H9 (cell line): ENCODE results near the gene MED23. TPM values are rescaled to one million over a fixed set of nuclear protein-coding genes. Genes with fewer than 3 reads are reported as not detected.

ENCODE experiments used
- DNase-seq: peaks from one replicate; pipeline ENCODE4 v3.0.0-alpha.2; 2017
- H2AFZ ChIP-seq: one replicate; pipeline ENCODE4 v1.6.1; 2013; ENCODE audit warnings: mild to moderate bottlenecking, low read length, control low read depth, moderate library complexity
- H2AK5ac ChIP-seq: 2 replicates; pipeline ENCODE4 v1.6.1; 2013; ENCODE audit warnings: low read length, control low read depth, mixed read lengths; ENCODE audit not compliant: insufficient read length
- H2BK120ac ChIP-seq: one replicate; pipeline ENCODE4 v1.6.1; 2013; ENCODE audit warnings: low read depth, mild to moderate bottlenecking, low read length, control low read depth, inconsistent platforms; ENCODE audit not compliant: poor library complexity, severe bottlenecking
- H2BK12ac ChIP-seq: 2 replicates; pipeline ENCODE4 v1.6.1; 2013; ENCODE audit warnings: low read length, control low read depth, mixed read lengths, low read depth; ENCODE audit not compliant: insufficient read length
- H2BK15ac ChIP-seq: 2 replicates; pipeline ENCODE4 v1.6.1; 2013; ENCODE audit warnings: low read depth, low read length, control low read depth
- H2BK20ac ChIP-seq: one replicate; pipeline ENCODE4 v1.6.1; 2013; ENCODE audit warnings: low read depth, mild to moderate bottlenecking, low read length, control low read depth, inconsistent platforms; ENCODE audit not compliant: poor library complexity, severe bottlenecking
- H2BK5ac ChIP-seq: 2 replicates; pipeline ENCODE4 v1.6.1; 2013; ENCODE audit warnings: low read length, control low read depth, mixed read lengths; ENCODE audit not compliant: insufficient read length
- H3K14ac ChIP-seq: 2 replicates; pipeline ENCODE4 v1.6.1; 2013; ENCODE audit warnings: low read length, control low read depth; ENCODE audit not compliant: insufficient read depth
- H3K18ac ChIP-seq: 2 replicates; pipeline ENCODE4 v1.6.1; 2013; ENCODE audit warnings: low read depth, mild to moderate bottlenecking, mixed read lengths, low read length, control low read depth; ENCODE audit not compliant: insufficient read length
- H3K23ac ChIP-seq: 2 replicates; pipeline ENCODE4 v1.6.1; 2013; ENCODE audit warnings: low read length, control low read depth, mixed read lengths, low read depth; ENCODE audit not compliant: insufficient read length
- H3K23me2 ChIP-seq: 2 replicates; pipeline ENCODE4 v1.6.1; 2013; ENCODE audit warnings: low read depth, mild to moderate bottlenecking, mixed read lengths, low read length, control low read depth; ENCODE audit not compliant: insufficient read length, poor library complexity, severe bottlenecking
- H3K27ac ChIP-seq: 2 replicates; pipeline ENCODE4 v1.5.1; 2013; ENCODE audit warnings: low read length, control low read depth, mixed read lengths, low read depth; ENCODE audit not compliant: insufficient read length
- H3K27me3 ChIP-seq: 2 replicates; pipeline ENCODE4 v1.6.1; 2013; ENCODE audit warnings: low read length, control low read depth, inconsistent platforms; ENCODE audit not compliant: insufficient read depth
- H3K4ac ChIP-seq: 2 replicates; pipeline ENCODE4 v1.6.1; 2013; ENCODE audit warnings: low read depth, mild to moderate bottlenecking, control low read depth, inconsistent platforms, low read length, moderate library complexity
- H3K4me1 ChIP-seq: 2 replicates; pipeline ENCODE4 v1.6.1; 2013; ENCODE audit warnings: low read length, control low read depth, inconsistent platforms; ENCODE audit not compliant: insufficient read depth
- H3K4me2 ChIP-seq: 2 replicates; pipeline ENCODE4 v1.6.1; 2013; ENCODE audit warnings: low read length, control low read depth, mixed read lengths; ENCODE audit not compliant: insufficient read length, insufficient read depth
- H3K56ac ChIP-seq: 2 replicates; pipeline ENCODE4 v1.6.1; 2013; ENCODE audit warnings: low read depth, mild to moderate bottlenecking, mixed read lengths, low read length, control low read depth; ENCODE audit not compliant: insufficient read length
- H3K79me1 ChIP-seq: 2 replicates; pipeline ENCODE4 v1.6.1; 2013; ENCODE audit warnings: low read depth, mild to moderate bottlenecking, moderate library complexity, low read length, control low read depth, inconsistent platforms; ENCODE audit not compliant: insufficient read depth, poor library complexity, severe bottlenecking
- H3K79me2 ChIP-seq: 2 replicates; pipeline ENCODE4 v1.6.1; 2013; ENCODE audit warnings: low read length, control low read depth, inconsistent platforms; ENCODE audit not compliant: insufficient read depth
- H3K9ac ChIP-seq: 2 replicates; pipeline ENCODE4 v1.6.1; 2013; ENCODE audit warnings: low read length, control low read depth, mixed read lengths; ENCODE audit not compliant: insufficient read length; ENCODE audit errors: extremely low read depth
- H3K9me3 ChIP-seq: one replicate; pipeline ENCODE4 v1.6.1; 2013; ENCODE audit warnings: low read depth, low read length, inconsistent platforms; ENCODE audit not compliant: control insufficient read depth
- H3T11ph ChIP-seq: one replicate; pipeline ENCODE4 v1.6.1; 2013; ENCODE audit warnings: mild to moderate bottlenecking, low read length, control low read depth, inconsistent platforms
- H4K20me1 ChIP-seq: one replicate; pipeline ENCODE4 v1.6.1; 2013; ENCODE audit not compliant: control insufficient read depth, insufficient read length, insufficient read depth
- H4K5ac ChIP-seq: 2 replicates; pipeline ENCODE4 v1.6.1; 2013; ENCODE audit warnings: low read depth, mild to moderate bottlenecking, mixed read lengths, low read length, control low read depth; ENCODE audit not compliant: insufficient read length
- H4K8ac ChIP-seq: replicated peaks from 2 replicates; pipeline ENCODE4 v1.6.1; 2013; ENCODE audit warnings: low read length, control low read depth, mixed read lengths, low read depth; ENCODE audit not compliant: insufficient read length
- H4K91ac ChIP-seq: 2 replicates; pipeline ENCODE4 v1.6.1; 2013; ENCODE audit warnings: low read depth, mild to moderate bottlenecking, moderate library complexity, mixed read lengths, low read length, control low read depth; ENCODE audit not compliant: insufficient read length
- H3K27ac Mint-ChIP-seq, 3 experiments: 2 replicates in 2 of 3; 3 replicates in 1 of 3; pipeline ENCODE4 v1.8.0; 2020 to 2021; ENCODE audit warnings: mixed read lengths in 3 of 3, mild to moderate bottlenecking in 1 of 3, moderate library complexity in 1 of 3
- H3K27me3 Mint-ChIP-seq: 2 replicates; pipeline ENCODE4 v1.8.0; 2021; ENCODE audit warnings: low read depth, mild to moderate bottlenecking, moderate library complexity, mixed read lengths
- H3K36me3 Mint-ChIP-seq, 3 experiments: 2 replicates in 2 of 3; 3 replicates in 1 of 3; pipeline ENCODE4 v1.8.0; 2020 to 2021; ENCODE audit warnings: low read depth in 3 of 3, mixed read lengths in 3 of 3; ENCODE audit not compliant: insufficient read depth in 1 of 3
- H3K4me1 Mint-ChIP-seq, 2 experiments: 2 replicates each; pipeline ENCODE4 v1.8.0; 2020; ENCODE audit warnings: mixed read lengths in 2 of 2
- H3K4me3 Mint-ChIP-seq, 2 experiments: 2 replicates in 1 of 2; 3 replicates in 1 of 2; pipeline ENCODE4 v1.8.0; 2020 to 2021; ENCODE audit warnings: mild to moderate bottlenecking in 2 of 2, mixed read lengths in 2 of 2, moderate library complexity in 1 of 2
- H3K9me3 Mint-ChIP-seq, 2 experiments: 2 replicates in 1 of 2; 3 replicates in 1 of 2; pipeline ENCODE4 v1.8.0; 2020; ENCODE audit warnings: mild to moderate bottlenecking in 2 of 2, mixed read lengths in 2 of 2, moderate library complexity in 1 of 2
- WGBS: extraction: QIAGEN DNeasy Blood & Tissue Kit; methylation state at CpG from one replicate; pipeline ENCODE4 v1.1.7; 2013; ENCODE audit warnings: missing lambda C conversion rate, low lambda C conversion rate, mixed read lengths; ENCODE audit not compliant: insufficient read length; ENCODE audit errors: extremely low coverage; 5-methylcytosine and 5-hydroxymethylcytosine counted together
- total RNA-seq: library from RNA; stranded (reverse); gene quantifications from 2 replicates; pipeline ENCODE4 v1.2.1, GENCODE V29; 2021
- TF ChIP-seq, protein P1 (sequence below): fragments of 200-600 bp; sonication (generic); conservative IDR thresholded peaks from 3 replicates; pipeline ENCODE4 v1.8.0; 2021; ENCODE audit warnings: antibody characterized with exemption, mild to moderate bottlenecking

Gene MED23
- total RNA-seq, 1 experiment from 2014 or later = 16.2 TPM

DNA sequence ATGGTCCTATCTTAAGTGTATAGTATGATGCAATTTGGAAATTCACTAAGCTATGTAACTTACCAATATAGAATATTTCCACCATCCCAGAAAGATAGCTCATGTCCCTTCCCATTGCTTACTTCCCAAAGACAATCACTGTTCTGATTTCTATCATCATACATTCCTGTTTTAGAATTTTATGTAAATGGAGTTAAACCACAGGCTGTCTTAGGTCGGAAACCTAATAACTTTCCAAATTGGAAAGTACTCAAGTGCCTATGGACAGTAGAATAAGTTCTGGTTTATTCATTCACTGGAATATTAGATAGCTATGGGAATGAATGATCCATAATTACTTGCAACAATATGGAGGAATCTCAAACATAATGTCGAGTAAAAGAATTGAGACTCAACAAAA, 29.2 kb upstream of the MED23 start:
- no peaks in the 10 kb centered on the region for H3K27me3 Mint-ChIP-seq

More for the DNA sequence above, 29.2 kb upstream of the MED23 start:
- H3K9ac ChIP-seq = no peak overlapping the region
- H2AK5ac ChIP-seq = no peak overlapping the region
- no peaks in the 10 kb centered on the region for H3K27me3 ChIP-seq
- H3K4me3 Mint-ChIP-seq = no peak overlapping the region
- no peak overlapping the region for H3K14ac ChIP-seq
- no peak overlapping the region for H3K4ac ChIP-seq
- no peak overlapping the region for H3T11ph ChIP-seq
- no peaks in the 10 kb centered on the region; the same call in 1 of the 2 replicates for H3K4me1 ChIP-seq
- H4K91ac ChIP-seq = no peak overlapping the region
- TF ChIP-seq, protein P1, sequence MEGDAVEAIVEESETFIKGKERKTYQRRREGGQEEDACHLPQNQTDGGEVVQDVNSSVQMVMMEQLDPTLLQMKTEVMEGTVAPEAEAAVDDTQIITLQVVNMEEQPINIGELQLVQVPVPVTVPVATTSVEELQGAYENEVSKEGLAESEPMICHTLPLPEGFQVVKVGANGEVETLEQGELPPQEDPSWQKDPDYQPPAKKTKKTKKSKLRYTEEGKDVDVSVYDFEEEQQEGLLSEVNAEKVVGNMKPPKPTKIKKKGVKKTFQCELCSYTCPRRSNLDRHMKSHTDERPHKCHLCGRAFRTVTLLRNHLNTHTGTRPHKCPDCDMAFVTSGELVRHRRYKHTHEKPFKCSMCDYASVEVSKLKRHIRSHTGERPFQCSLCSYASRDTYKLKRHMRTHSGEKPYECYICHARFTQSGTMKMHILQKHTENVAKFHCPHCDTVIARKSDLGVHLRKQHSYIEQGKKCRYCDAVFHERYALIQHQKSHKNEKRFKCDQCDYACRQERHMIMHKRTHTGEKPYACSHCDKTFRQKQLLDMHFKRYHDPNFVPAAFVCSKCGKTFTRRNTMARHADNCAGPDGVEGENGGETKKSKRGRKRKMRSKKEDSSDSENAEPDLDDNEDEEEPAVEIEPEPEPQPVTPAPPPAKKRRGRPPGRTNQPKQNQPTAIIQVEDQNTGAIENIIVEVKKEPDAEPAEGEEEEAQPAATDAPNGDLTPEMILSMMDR = no peak
- H3K79me1 ChIP-seq = no peaks in the 10 kb centered on the region
- no peak overlapping the region for H3K27ac Mint-ChIP-seq
- H3K9me3 ChIP-seq = no peaks in the 10 kb centered on the region
- no peaks in the 10 kb centered on the region for H3K36me3 Mint-ChIP-seq
- H4K20me1 ChIP-seq = no peaks in the 10 kb centered on the region
- no peak overlapping the region for H2AFZ ChIP-seq
- no peak overlapping the region for H2BK15ac ChIP-seq
- no peak overlapping the region for H4K5ac ChIP-seq
- no peaks in the 10 kb centered on the region; a peak in 1 of 4 replicates for H3K4me1 Mint-ChIP-seq
- no peaks in the 10 kb centered on the region for H3K23me2 ChIP-seq
- DNase-seq = no peak
- H3K79me2 ChIP-seq = no peaks in the 10 kb centered on the region
- no peak overlapping the region for H2BK20ac ChIP-seq
- no peak overlapping the region for H3K27ac ChIP-seq
- no peaks in the 10 kb centered on the region for H3K9me3 Mint-ChIP-seq
- no CpG with 5 or more reads among the region's 2 CpGs for WGBS
- no peak overlapping the region for H3K18ac ChIP-seq
- no peak overlapping the region for H2BK5ac ChIP-seq
- no peak overlapping the region for H4K8ac ChIP-seq
- H2BK12ac ChIP-seq = no peak overlapping the region
- H3K23ac ChIP-seq = no peak overlapping the region
- H3K56ac ChIP-seq = no peak overlapping the region
- H2BK120ac ChIP-seq = no peak overlapping the region
- no peak overlapping the region for H3K4me2 ChIP-seq
